ENCODE results near the gene B4GALT6.

B4GALT6 gene

GRCh38 chr18:31624892-31625640 lies 59.3 kb downstream of the B4GALT6 start:
- Histone ChIP-seq H3K27me3 (ENCODE audit: insufficient read depth, low read depth) (no peaks in the 10 kb centered on the region), H3K4me1 (ENCODE audit: low read depth, poor library complexity, severe bottlenecking) (no peaks in the 10 kb centered on the region), H3K9ac (no peak overlapping the region), H3K79me2 (ENCODE audit: insufficient read depth, low read depth) (no peaks in the 10 kb centered on the region), H3K4me3 (IDR thresholded peaks at IDR 0.05; ENCODE audit: insufficient read depth, low read depth, low read length) (no peak overlapping the region), H3K36me3 (ENCODE audit: insufficient read depth) (no peaks in the 10 kb centered on the region), H4K20me1 (ENCODE audit: insufficient read depth) (no peaks in the 10 kb centered on the region), H2AFZ (ENCODE audit: low read depth) (no peak overlapping the region), H3K4me2 (no peak overlapping the region), H3K27ac (no peak overlapping the region)
- TF ChIP-seq, protein P1, sequence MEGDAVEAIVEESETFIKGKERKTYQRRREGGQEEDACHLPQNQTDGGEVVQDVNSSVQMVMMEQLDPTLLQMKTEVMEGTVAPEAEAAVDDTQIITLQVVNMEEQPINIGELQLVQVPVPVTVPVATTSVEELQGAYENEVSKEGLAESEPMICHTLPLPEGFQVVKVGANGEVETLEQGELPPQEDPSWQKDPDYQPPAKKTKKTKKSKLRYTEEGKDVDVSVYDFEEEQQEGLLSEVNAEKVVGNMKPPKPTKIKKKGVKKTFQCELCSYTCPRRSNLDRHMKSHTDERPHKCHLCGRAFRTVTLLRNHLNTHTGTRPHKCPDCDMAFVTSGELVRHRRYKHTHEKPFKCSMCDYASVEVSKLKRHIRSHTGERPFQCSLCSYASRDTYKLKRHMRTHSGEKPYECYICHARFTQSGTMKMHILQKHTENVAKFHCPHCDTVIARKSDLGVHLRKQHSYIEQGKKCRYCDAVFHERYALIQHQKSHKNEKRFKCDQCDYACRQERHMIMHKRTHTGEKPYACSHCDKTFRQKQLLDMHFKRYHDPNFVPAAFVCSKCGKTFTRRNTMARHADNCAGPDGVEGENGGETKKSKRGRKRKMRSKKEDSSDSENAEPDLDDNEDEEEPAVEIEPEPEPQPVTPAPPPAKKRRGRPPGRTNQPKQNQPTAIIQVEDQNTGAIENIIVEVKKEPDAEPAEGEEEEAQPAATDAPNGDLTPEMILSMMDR (conservative IDR thresholded peaks at IDR 0.05; ENCODE audit: low read depth, low read length): no peak

DNA sequence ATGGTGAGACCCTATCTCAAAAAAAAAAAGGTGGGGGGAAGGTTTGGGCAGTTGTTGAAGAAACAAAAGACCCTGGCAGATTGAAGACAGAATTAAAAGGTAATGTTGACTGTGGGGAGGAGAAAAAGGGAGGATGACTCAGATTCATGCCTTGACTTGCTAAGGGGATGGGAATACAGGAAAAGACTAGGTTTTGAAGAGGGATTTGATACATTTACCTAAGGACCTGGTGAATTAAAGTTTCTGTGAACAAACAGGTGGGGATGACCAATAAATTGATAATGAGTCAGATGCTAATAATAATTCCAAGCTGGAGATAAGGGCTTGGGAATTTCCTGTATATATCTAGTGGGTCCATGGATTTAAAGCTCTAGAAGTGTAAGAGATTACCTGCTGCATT lies 65.1 kb downstream of the B4GALT6 start:
- H3K79me2 ChIP-seq (ENCODE audit: insufficient read depth, low read depth): no peaks in the 10 kb centered on the region
- TF ChIP-seq, protein P1 (conservative IDR thresholded peaks at IDR 0.05; ENCODE audit: low read depth, low read length): no peak
- no peak overlapping the region for H3K27ac ChIP-seq
- H3K9ac ChIP-seq: no peak overlapping the region
- H3K4me2 ChIP-seq: no peak overlapping the region
- H3K4me3 ChIP-seq (IDR thresholded peaks at IDR 0.05; ENCODE audit: insufficient read depth, low read depth, low read length): no peak overlapping the region
- no peaks in the 10 kb centered on the region for H3K36me3 ChIP-seq (ENCODE audit: insufficient read depth)
- H4K20me1 ChIP-seq (ENCODE audit: insufficient read depth): no peaks in the 10 kb centered on the region
- no peak overlapping the region for H2AFZ ChIP-seq (ENCODE audit: low read depth)
- no peaks in the 10 kb centered on the region for H3K27me3 ChIP-seq (ENCODE audit: insufficient read depth, low read depth)
- H3K4me1 ChIP-seq (ENCODE audit: low read depth, poor library complexity, severe bottlenecking): no peaks in the 10 kb centered on the region

- H3K36me3 ChIP-seq (ENCODE audit: insufficient read depth): no peaks in the 10 kb centered on the region
- H3K27me3 ChIP-seq (ENCODE audit: insufficient read depth, low read depth): no peaks in the 10 kb centered on the region
- no peak overlapping the region for H3K9ac ChIP-seq
- no peaks in the 10 kb centered on the region for H3K79me2 ChIP-seq (ENCODE audit: insufficient read depth, low read depth)
- no peak overlapping the region for H3K4me2 ChIP-seq
- H3K4me3 ChIP-seq (IDR thresholded peaks at IDR 0.05; ENCODE audit: insufficient read depth, low read depth, low read length): no peak overlapping the region
- TF ChIP-seq, protein P1 (conservative IDR thresholded peaks at IDR 0.05; ENCODE audit: low read depth, low read length): no peak
- no peaks in the 10 kb centered on the region for H3K4me1 ChIP-seq (ENCODE audit: low read depth, poor library complexity, severe bottlenecking)
- H3K27ac ChIP-seq: no peak overlapping the region
- no peak overlapping the region for H2AFZ ChIP-seq (ENCODE audit: low read depth)
- no peaks in the 10 kb centered on the region for H4K20me1 ChIP-seq (ENCODE audit: insufficient read depth)
Observed at GRCh38 chr18:31618801-31619200, 65.6 kb downstream of the B4GALT6 start.

- no peak overlapping the region for H3K9ac ChIP-seq
- no peak overlapping the region for H3K27ac ChIP-seq
- H2AFZ ChIP-seq (ENCODE audit: low read depth): no peak overlapping the region
- H3K27me3 ChIP-seq (ENCODE audit: insufficient read depth, low read depth): no peaks in the 10 kb centered on the region
- no peaks in the 10 kb centered on the region for H3K4me1 ChIP-seq (ENCODE audit: low read depth, poor library complexity, severe bottlenecking)
- no peak overlapping the region for H3K4me2 ChIP-seq
- no peak overlapping the region for H3K4me3 ChIP-seq (IDR thresholded peaks at IDR 0.05; ENCODE audit: insufficient read depth, low read depth, low read length)
- no peaks in the 10 kb centered on the region for H4K20me1 ChIP-seq (ENCODE audit: insufficient read depth)
- TF ChIP-seq, protein P1 (conservative IDR thresholded peaks at IDR 0.05; ENCODE audit: low read depth, low read length): no peak
- H3K79me2 ChIP-seq (ENCODE audit: insufficient read depth, low read depth): no peaks in the 10 kb centered on the region
- no peaks in the 10 kb centered on the region for H3K36me3 ChIP-seq (ENCODE audit: insufficient read depth)
Observed at GRCh38 chr18:31617031-31617717, 67.2 kb downstream of the B4GALT6 start.

Measured in KMS-11 (cell line).